SU-DHL-6 (cell line): Measurements from ENCODE around the gene FAM171A2.

Experiments used
- H2AFZ ChIP-seq: fragments of 200-600 bp; sonication (generic); 2 replicates; pipeline ENCODE4 v1.6.1; 2014; ENCODE audit warnings: low read depth, mild to moderate bottlenecking, moderate library complexity, mixed read lengths, antibody characterized with exemption, low read length; ENCODE audit not compliant: severe bottlenecking
- H3F3A ChIP-seq: fragments of 200-600 bp; shearing (Covaris generic); 2 replicates; pipeline ENCODE4 v1.6.0; 2016; ENCODE audit warnings: antibody characterized with exemption, mild to moderate bottlenecking; ENCODE audit not compliant: insufficient read depth
- H3K27ac ChIP-seq: fragments of 200-600 bp; sonication (generic); 2 replicates; pipeline ENCODE4 v1.5.1; 2016; ENCODE audit warnings: low read depth, mild to moderate bottlenecking, low read length, moderate library complexity, mixed read lengths
- H3K27me3 ChIP-seq: fragments of 200-600 bp; sonication (generic), shearing (Covaris generic); 2 replicates; pipeline ENCODE4 v1.6.0; 2014; ENCODE audit warnings: mild to moderate bottlenecking, low read length
- H3K36me3 ChIP-seq: fragments of 200-600 bp; sonication (generic); 2 replicates; pipeline ENCODE4 v1.6.1; 2014; ENCODE audit warnings: mild to moderate bottlenecking, low read length, mixed read lengths
- H3K4me2 ChIP-seq: fragments of 300-600, 200-600 bp; shearing (Covaris generic), sonication (generic); 2 replicates; pipeline ENCODE4 v1.6.0; 2014; ENCODE audit warnings: low read length, low read depth, mild to moderate bottlenecking; ENCODE audit not compliant: poor library complexity, severe bottlenecking
- H3K4me3 ChIP-seq: fragments of 200-600 bp; sonication (generic); 2 replicates; pipeline ENCODE4 v1.5.1; 2014; ENCODE audit warnings: antibody characterized with exemption, low read length, mild to moderate bottlenecking, mixed read lengths; ENCODE audit not compliant: insufficient read depth, poor library complexity, severe bottlenecking
- H3K79me2 ChIP-seq: fragments of 200-600 bp; sonication (generic); 2 replicates; pipeline ENCODE4 v1.6.1; 2014; ENCODE audit warnings: mild to moderate bottlenecking, low read length, moderate library complexity; ENCODE audit not compliant: insufficient read depth
- H3K9ac ChIP-seq: fragments of 200-600 bp; sonication (generic); 2 replicates; pipeline ENCODE4 v1.7.0; 2014; ENCODE audit warnings: mild to moderate bottlenecking, low read length
- H3K9me2 ChIP-seq: fragments of 200-600 bp; sonication (generic); replicated peaks from 2 replicates; pipeline ENCODE4 v1.6.1; 2014; ENCODE audit warnings: low read length; ENCODE audit not compliant: insufficient read depth
- H3K9me3 ChIP-seq: fragments of 200-600 bp; sonication (generic); 2 replicates; pipeline ENCODE4 v1.6.1; 2014; ENCODE audit warnings: low read length, mixed read lengths; ENCODE audit not compliant: insufficient read depth
- H4K20me1 ChIP-seq: fragments of 200-600 bp; sonication (generic); 2 replicates; pipeline ENCODE4 v1.6.1; 2014; ENCODE audit warnings: low read depth, mild to moderate bottlenecking, antibody characterized with exemption, low read length, moderate library complexity, mixed read lengths
- EZH2phosphoT487 ChIP-seq: fragments of 200-600 bp; sonication (generic), shearing (Covaris generic); conservative IDR thresholded peaks from 2 replicates; pipeline ENCODE4 v1.6.1; 2018; ENCODE audit warnings: mild to moderate bottlenecking, antibody characterized with exemption, low read length, moderate library complexity, mixed read lengths
- TF ChIP-seq, protein P1 (sequence below): fragments of 200-600 bp; sonication (generic); IDR thresholded peaks from one replicate; pipeline ENCODE4 v1.5.1; 2017; ENCODE audit warnings: antibody characterized with exemption, mild to moderate bottlenecking, low read length, moderate library complexity; ENCODE audit not compliant: insufficient read depth, poor library complexity, severe bottlenecking

Gene FAM171A2

DNA sequence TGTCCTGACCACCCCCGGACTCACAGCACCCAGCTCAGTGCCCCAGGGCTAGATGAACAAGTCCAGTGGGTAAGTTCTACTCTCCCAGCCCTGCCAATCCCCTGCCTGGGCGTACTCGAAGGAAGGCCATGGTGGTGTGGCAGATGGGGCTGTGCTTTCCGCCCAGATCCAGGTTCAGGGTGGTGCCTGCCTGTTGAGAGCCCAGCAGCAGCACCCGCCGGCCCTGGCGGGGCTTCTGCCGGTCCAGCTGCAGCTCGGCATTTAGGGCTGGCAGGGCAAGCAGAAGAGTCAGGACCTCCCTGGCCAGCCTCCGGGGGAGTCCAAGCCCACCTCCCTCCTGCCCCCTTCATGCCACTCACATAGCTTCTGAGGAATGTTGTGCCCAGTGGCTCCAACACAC is 16.2 kb upstream of the FAM171A2 start:
- Histone ChIP-seq H3K79me2 (no peaks in the 10 kb centered on the region), H3K36me3 (no peaks in the 10 kb centered on the region)

DNA sequence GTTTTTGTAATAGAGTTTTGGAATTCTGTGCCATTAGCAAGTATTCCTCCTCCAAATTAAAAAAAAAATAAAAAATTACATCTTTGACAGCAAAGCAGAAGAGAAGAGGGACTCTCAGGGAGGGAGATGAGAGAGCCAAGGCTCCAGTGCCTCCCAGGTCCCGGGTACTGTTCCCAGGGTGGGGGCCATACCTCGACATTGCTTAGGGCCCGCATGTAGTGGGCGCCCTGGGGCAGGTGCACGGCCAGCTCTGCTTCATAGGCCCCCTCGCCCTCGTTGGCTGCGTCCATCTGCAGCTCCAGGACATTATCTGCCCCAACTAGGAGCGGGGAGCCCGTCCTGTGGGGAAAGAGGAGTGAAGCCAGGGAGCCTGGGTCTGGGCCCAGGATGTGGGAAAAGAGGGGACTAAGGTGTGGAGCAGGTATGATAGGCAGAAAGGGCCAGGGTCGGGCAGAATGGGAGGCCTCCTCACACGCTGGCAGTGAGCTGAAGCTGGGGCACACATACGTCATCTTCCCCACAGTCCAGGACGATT is 14.6 kb upstream of the FAM171A2 start:
- no peak overlapping the region for H3K27ac ChIP-seq
- no peaks in the 10 kb centered on the region for H3K79me2 ChIP-seq
- no peaks in the 10 kb centered on the region for H3K36me3 ChIP-seq
- no peak overlapping the region for H2AFZ ChIP-seq
- no peaks in the 10 kb centered on the region for H3K9me2 ChIP-seq
- no peaks in the 10 kb centered on the region for H4K20me1 ChIP-seq
- H3K27me3 ChIP-seq: no peaks in the 10 kb centered on the region
- H3K9ac ChIP-seq: no peak overlapping the region
- H3K4me2 ChIP-seq: no peak overlapping the region
- H3K4me3 ChIP-seq: no peak overlapping the region
- TF ChIP-seq, protein P1, sequence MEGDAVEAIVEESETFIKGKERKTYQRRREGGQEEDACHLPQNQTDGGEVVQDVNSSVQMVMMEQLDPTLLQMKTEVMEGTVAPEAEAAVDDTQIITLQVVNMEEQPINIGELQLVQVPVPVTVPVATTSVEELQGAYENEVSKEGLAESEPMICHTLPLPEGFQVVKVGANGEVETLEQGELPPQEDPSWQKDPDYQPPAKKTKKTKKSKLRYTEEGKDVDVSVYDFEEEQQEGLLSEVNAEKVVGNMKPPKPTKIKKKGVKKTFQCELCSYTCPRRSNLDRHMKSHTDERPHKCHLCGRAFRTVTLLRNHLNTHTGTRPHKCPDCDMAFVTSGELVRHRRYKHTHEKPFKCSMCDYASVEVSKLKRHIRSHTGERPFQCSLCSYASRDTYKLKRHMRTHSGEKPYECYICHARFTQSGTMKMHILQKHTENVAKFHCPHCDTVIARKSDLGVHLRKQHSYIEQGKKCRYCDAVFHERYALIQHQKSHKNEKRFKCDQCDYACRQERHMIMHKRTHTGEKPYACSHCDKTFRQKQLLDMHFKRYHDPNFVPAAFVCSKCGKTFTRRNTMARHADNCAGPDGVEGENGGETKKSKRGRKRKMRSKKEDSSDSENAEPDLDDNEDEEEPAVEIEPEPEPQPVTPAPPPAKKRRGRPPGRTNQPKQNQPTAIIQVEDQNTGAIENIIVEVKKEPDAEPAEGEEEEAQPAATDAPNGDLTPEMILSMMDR: no peak
- no peak for TF ChIP-seq EZH2phosphoT487
- H3F3A ChIP-seq: no peaks in the 10 kb centered on the region
- H3K9me3 ChIP-seq: no peaks in the 10 kb centered on the region

More for the DNA sequence above, 16.2 kb upstream of the FAM171A2 start:
- TF ChIP-seq EZH2phosphoT487: no peak
- TF ChIP-seq, protein P1: no peak
- no peak overlapping the region for H2AFZ ChIP-seq
- H3K4me2 ChIP-seq: no peak overlapping the region
- H3K4me3 ChIP-seq: no peak overlapping the region
- no peaks in the 10 kb centered on the region for H3F3A ChIP-seq
- no peaks in the 10 kb centered on the region for H3K9me2 ChIP-seq
- no peaks in the 10 kb centered on the region for H3K9me3 ChIP-seq
- no peaks in the 10 kb centered on the region for H4K20me1 ChIP-seq
- H3K9ac ChIP-seq: no peak overlapping the region
- H3K27me3 ChIP-seq: no peaks in the 10 kb centered on the region
- no peak overlapping the region for H3K27ac ChIP-seq

DNA sequence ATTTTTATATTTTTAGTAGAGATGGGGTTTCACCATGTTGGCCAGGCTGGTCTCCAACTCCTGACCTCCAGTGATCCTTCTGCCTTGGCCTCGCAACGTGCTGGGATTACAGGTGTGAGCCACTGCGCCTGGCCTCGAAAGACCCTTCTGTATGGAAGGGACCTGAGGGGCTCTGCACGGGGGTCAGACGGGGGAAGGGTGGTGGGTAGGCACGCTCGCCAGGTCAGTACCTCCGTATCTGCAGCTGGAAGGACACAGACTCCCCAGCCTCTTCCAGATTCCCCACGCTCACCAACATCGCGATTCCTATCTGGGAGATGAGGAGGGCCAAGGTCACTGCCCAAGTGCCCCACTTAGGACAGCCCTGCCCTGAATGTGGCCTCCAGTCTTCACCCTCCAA is 13.1 kb upstream of the FAM171A2 start:
- no peaks in the 10 kb centered on the region for H3K9me2 ChIP-seq
- H3K27ac ChIP-seq: no peak overlapping the region
- no peaks in the 10 kb centered on the region for H3K27me3 ChIP-seq

More for the DNA sequence above, 13.1 kb upstream of the FAM171A2 start:
- H3F3A ChIP-seq: no peaks in the 10 kb centered on the region
- H4K20me1 ChIP-seq: no peaks in the 10 kb centered on the region
- H3K79me2 ChIP-seq: no peaks in the 10 kb centered on the region
- no peak for TF ChIP-seq EZH2phosphoT487
- TF ChIP-seq, protein P1: no peak
- H2AFZ ChIP-seq: no peak overlapping the region
- no peak overlapping the region for H3K9ac ChIP-seq
- no peak overlapping the region for H3K4me2 ChIP-seq
- no peak overlapping the region for H3K4me3 ChIP-seq
- H3K36me3 ChIP-seq: no peaks in the 10 kb centered on the region
- no peaks in the 10 kb centered on the region for H3K9me3 ChIP-seq
